HCT116 (cell line): ENCODE measurements around the gene CRIP2.

ENCODE experiments used
- CTCF ChIP-seq, 3 experiments: fragments of 200-600 bp in 1 of 3; sonication (generic) in 1 of 3; IDR thresholded peaks in 2 of 3; conservative IDR thresholded peaks in 1 of 3; 2 replicates each; pipeline ENCODE4 v1.5.1; 2012 to 2017; ENCODE audit warnings: low read depth in 2 of 3, low read length in 2 of 3, antibody characterized with exemption in 1 of 3, borderline replicate concordance in 1 of 3, control low read depth in 1 of 3, mild to moderate bottlenecking in 1 of 3, mixed read lengths in 1 of 3, mixed run types in 1 of 3, moderate library complexity in 1 of 3; ENCODE audit not compliant: insufficient read depth in 1 of 3
- JUND ChIP-seq: IDR thresholded peaks from 2 replicates; pipeline ENCODE4 v1.6.1; 2012
- MAX ChIP-seq: IDR thresholded peaks from 2 replicates; pipeline ENCODE4 v1.6.1; 2012
- POLR2A ChIP-seq: IDR thresholded peaks from 2 replicates; pipeline ENCODE4 v1.7.0; 2011; ENCODE audit warnings: borderline replicate concordance; ENCODE audit not compliant: insufficient read depth, insufficient read length; ENCODE audit errors: extremely low read depth
- POLR2AphosphoS5 ChIP-seq: IDR thresholded peaks from 2 replicates; pipeline ENCODE4 v1.6.1; 2011; ENCODE audit warnings: mild to moderate bottlenecking, low read depth, low read length, moderate library complexity
- RAD21 ChIP-seq: IDR thresholded peaks from 2 replicates; pipeline ENCODE4 v1.6.1; 2012; ENCODE audit warnings: low read depth, mild to moderate bottlenecking

DNA sequence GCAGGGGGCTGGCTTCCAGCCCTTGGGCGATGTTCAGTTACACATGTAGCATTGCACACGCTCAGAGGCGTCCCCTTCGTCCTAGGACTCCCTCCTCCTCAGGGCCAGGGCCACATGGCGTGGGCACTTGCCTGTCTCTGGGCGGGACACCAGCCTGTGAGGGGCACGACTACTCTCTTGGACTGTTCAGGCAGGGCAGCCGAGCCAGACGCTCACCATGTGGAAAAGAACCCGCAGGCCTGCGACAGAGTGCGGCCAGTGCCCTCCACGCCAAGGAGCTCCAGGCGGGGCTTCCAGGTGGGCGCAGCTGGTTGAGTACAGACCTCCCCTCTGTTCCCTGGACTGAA lies 34.1 kb upstream of the CRIP2 start:
- TF ChIP-seq MAX: no peak
- no peak for TF ChIP-seq CTCF (IDR thresholded peaks at IDR 0.05 in 2 of 3, conservative IDR thresholded peaks at IDR 0.05 in 1 of 3; ENCODE audit: borderline replicate concordance in 1 of 3, insufficient read depth in 1 of 3, low read depth in 2 of 3, low read length in 2 of 3)
- TF ChIP-seq RAD21: no peak
- no peak for TF ChIP-seq POLR2AphosphoS5
- no peak for TF ChIP-seq JUND
- no peak for TF ChIP-seq POLR2A
